Panc1 (cell line): ENCODE measurements around the gene HS2ST1. TPM values are rescaled to one million over a fixed set of nuclear protein-coding genes. Genes with fewer than 3 reads are reported as not detected.
"Not testable (repeated sequence)": the region's sequence is repeated elsewhere in the genome, so short reads cannot be mapped to it uniquely, and the experiment has no call there.

Experiments
- ATAC-seq: fragments of 200-7000 bp; cut with Tn5 transposase; 2 replicates; pipeline ENCODE4 v1.9.1; 2020; ENCODE audit warnings: mild to moderate bottlenecking, moderate library complexity
- BruUV-seq: library from RNA; stranded (reverse); fragments of 400-500 nt; replicated peaks from 2 replicates; lab custom pipeline; 2021; lab: Mats Ljungman, UMichigan
- CTCF ChIA-PET: fragments of 300-600 bp; sonication (Branson Sonifier 250); formaldehyde crosslinking; loops from one replicate; lab custom pipeline; 2022; ENCODE audit warnings: antibody characterized with exemption; lab: Charles Lee
- POLR2A ChIA-PET: fragments of 300-600 bp; sonication (Branson Sonifier 250); formaldehyde crosslinking; loops from one replicate; lab custom pipeline; 2022; ENCODE audit warnings: antibody characterized with exemption; lab: Charles Lee
- DNase-seq: peaks from one replicate; pipeline ENCODE4 v3.0.0-alpha.2; 2010; ENCODE audit warnings: low read depth, low spot score
- H3K27ac ChIP-seq: 2 replicates; pipeline ENCODE4 v1.5.1; 2011; ENCODE audit warnings: mild to moderate bottlenecking, low read length, inconsistent platforms
- H3K27me3 ChIP-seq: fragments of 200-500 bp; sonication (Bioruptor generic); 2 replicates; pipeline ENCODE4 v1.6.0; 2014; ENCODE audit warnings: low read length, inconsistent platforms; ENCODE audit not compliant: control insufficient read depth, insufficient read depth
- H3K36me3 ChIP-seq: fragments of 200-500 bp; sonication (Bioruptor generic); 2 replicates; pipeline ENCODE4 v1.5.1; 2014; ENCODE audit warnings: inconsistent platforms, mild to moderate bottlenecking, low read length, moderate library complexity; ENCODE audit not compliant: control insufficient read depth, insufficient read depth
- H3K4me1 ChIP-seq: 2 replicates; pipeline ENCODE4 v1.5.1; 2011; ENCODE audit warnings: inconsistent platforms, mild to moderate bottlenecking, low read length, moderate library complexity; ENCODE audit not compliant: control insufficient read depth, insufficient read depth
- H3K4me3 ChIP-seq, 2 experiments: 2 replicates each; pipeline ENCODE4 v1.5.1; 2011 to 2012; ENCODE audit warnings: low read depth in 2 of 2, low read length in 2 of 2, mild to moderate bottlenecking in 2 of 2, inconsistent platforms in 1 of 2, moderate library complexity in 1 of 2
- H3K9me3 ChIP-seq: fragments of 200-500 bp; sonication (Bioruptor generic); 2 replicates; pipeline ENCODE4 v1.5.1; 2014; ENCODE audit warnings: low read depth, mild to moderate bottlenecking, inconsistent platforms, low read length, moderate library complexity; ENCODE audit not compliant: control insufficient read depth, insufficient read depth
- POLR2AphosphoS5 ChIP-seq: IDR thresholded peaks from 2 replicates; pipeline ENCODE4 v1.6.1; 2012; ENCODE audit warnings: mild to moderate bottlenecking, low read depth, low read length, moderate library complexity
- SIN3A ChIP-seq: IDR thresholded peaks from 2 replicates; pipeline ENCODE4 v1.6.1; 2012; ENCODE audit warnings: low read depth, mild to moderate bottlenecking, low read length, moderate library complexity, borderline replicate concordance; ENCODE audit not compliant: insufficient read depth
- TCF7L2 ChIP-seq: IDR thresholded peaks from 2 replicates; pipeline ENCODE4 v1.6.1; 2011; ENCODE audit warnings: mild to moderate bottlenecking, low read depth, low read length, inconsistent platforms
- in situ Hi-C: cut with HindIII; loops from 2 replicates; pipeline ENCODE4 v1.10.0; 2016; ENCODE audit warnings: low sequenced_read_pairs, low pct_unique_long_range_greater_than_20kb
- intact Hi-C: fragments of 100-400 bp; cut with micrococcal nuclease; formaldehyde crosslinking; loops from one replicate; pipeline ENCODE4 v1.10.0; 2022; ENCODE audit not compliant: unreplicated experiment
- total RNA-seq: library from RNA; stranded (reverse); gene quantifications from one replicate; pipeline ENCODE4 v1.2.1, GENCODE V29; 2021; ENCODE audit not compliant: unreplicated experiment
- TF ChIP-seq, protein P1 (sequence below): fragments of 450-650 bp; IDR thresholded peaks from 2 replicates; pipeline ENCODE4 v1.5.1; 2017; ENCODE audit warnings: mild to moderate bottlenecking
- TF ChIP-seq, protein P2 (sequence below), 2 experiments: IDR thresholded peaks; 2 replicates each; pipeline ENCODE4 v1.6.1; 2011 to 2012; ENCODE audit warnings: low read depth in 2 of 2, control low read depth in 1 of 2, low read length in 1 of 2, mild to moderate bottlenecking in 1 of 2, moderate library complexity in 1 of 2; ENCODE audit not compliant: insufficient read depth in 1 of 2

HS2ST1 gene
- total RNA-seq, 1 experiment from 2014 or later, result 81.0 TPM

DNA sequence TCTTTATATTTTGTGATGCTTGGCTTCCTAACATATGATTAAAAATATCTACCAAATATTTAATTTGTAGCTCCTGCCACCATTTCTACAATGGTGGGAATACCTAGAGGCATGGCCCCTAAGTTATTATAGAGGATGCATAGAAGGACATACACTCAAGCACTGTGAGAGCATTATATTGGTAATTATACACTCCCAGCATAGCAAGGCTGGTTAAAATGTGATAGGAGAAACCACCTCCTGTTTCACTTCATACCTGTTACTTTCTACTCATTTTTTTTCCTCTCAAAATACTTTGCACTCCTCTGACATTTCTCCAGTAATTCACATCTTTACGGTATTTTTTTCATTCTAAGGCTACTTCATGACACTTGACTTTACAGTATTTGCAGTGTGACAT lies 92.9 kb downstream of the HS2ST1 start:
- no peak for ATAC-seq
- TF ChIP-seq POLR2AphosphoS5 (no peak), SIN3A (no peak), TCF7L2 (no peak)
- TF ChIP-seq, protein P1, sequence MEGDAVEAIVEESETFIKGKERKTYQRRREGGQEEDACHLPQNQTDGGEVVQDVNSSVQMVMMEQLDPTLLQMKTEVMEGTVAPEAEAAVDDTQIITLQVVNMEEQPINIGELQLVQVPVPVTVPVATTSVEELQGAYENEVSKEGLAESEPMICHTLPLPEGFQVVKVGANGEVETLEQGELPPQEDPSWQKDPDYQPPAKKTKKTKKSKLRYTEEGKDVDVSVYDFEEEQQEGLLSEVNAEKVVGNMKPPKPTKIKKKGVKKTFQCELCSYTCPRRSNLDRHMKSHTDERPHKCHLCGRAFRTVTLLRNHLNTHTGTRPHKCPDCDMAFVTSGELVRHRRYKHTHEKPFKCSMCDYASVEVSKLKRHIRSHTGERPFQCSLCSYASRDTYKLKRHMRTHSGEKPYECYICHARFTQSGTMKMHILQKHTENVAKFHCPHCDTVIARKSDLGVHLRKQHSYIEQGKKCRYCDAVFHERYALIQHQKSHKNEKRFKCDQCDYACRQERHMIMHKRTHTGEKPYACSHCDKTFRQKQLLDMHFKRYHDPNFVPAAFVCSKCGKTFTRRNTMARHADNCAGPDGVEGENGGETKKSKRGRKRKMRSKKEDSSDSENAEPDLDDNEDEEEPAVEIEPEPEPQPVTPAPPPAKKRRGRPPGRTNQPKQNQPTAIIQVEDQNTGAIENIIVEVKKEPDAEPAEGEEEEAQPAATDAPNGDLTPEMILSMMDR, result no peak
- TF ChIP-seq, protein P2, sequence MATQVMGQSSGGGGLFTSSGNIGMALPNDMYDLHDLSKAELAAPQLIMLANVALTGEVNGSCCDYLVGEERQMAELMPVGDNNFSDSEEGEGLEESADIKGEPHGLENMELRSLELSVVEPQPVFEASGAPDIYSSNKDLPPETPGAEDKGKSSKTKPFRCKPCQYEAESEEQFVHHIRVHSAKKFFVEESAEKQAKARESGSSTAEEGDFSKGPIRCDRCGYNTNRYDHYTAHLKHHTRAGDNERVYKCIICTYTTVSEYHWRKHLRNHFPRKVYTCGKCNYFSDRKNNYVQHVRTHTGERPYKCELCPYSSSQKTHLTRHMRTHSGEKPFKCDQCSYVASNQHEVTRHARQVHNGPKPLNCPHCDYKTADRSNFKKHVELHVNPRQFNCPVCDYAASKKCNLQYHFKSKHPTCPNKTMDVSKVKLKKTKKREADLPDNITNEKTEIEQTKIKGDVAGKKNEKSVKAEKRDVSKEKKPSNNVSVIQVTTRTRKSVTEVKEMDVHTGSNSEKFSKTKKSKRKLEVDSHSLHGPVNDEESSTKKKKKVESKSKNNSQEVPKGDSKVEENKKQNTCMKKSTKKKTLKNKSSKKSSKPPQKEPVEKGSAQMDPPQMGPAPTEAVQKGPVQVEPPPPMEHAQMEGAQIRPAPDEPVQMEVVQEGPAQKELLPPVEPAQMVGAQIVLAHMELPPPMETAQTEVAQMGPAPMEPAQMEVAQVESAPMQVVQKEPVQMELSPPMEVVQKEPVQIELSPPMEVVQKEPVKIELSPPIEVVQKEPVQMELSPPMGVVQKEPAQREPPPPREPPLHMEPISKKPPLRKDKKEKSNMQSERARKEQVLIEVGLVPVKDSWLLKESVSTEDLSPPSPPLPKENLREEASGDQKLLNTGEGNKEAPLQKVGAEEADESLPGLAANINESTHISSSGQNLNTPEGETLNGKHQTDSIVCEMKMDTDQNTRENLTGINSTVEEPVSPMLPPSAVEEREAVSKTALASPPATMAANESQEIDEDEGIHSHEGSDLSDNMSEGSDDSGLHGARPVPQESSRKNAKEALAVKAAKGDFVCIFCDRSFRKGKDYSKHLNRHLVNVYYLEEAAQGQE (IDR thresholded peaks at IDR 0.05; ENCODE audit: insufficient read depth in 1 of 2, low read depth in 2 of 2, low read length in 1 of 2), result no peak
- no TSS peak for BruUV-seq
- ChIA-PET CTCF (no interaction called here), POLR2A (no interaction called here)
- H3K4me3 ChIP-seq, result no peak overlapping the region
- no peaks in the 10 kb centered on the region for H3K36me3 ChIP-seq
- in situ Hi-C loops, result no loop called here
- intact Hi-C loops, result no loop called here
- H3K4me1 ChIP-seq, result no peaks in the 10 kb centered on the region
- DNase-seq, result no peak
- no peaks in the 10 kb centered on the region for H3K9me3 ChIP-seq
- no peaks in the 10 kb centered on the region for H3K27me3 ChIP-seq
- no peak overlapping the region for H3K27ac ChIP-seq

DNA sequence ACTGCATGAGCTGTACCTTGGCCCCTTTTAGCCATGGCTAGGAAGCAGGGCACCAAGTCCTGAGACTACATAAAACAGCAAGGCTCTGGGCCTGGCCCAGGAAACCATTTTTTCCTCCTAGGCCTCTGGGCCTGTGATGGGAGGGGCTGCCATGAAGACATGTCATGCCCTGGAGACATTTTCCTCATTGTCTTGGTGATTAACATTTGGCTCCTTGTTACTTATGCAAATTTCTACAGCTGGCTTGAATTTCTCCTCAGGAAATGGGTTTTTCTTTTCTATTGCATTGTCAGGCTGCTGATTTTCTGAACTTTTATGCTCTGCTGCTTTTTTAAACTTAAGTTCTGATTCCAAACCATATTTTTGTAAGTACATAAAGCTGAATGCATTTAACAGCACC lies 99.0 kb downstream of the HS2ST1 start:
- POLR2A ChIA-PET, in situ Hi-C loops, ATAC-seq: not testable (repeated sequence)

DNA sequence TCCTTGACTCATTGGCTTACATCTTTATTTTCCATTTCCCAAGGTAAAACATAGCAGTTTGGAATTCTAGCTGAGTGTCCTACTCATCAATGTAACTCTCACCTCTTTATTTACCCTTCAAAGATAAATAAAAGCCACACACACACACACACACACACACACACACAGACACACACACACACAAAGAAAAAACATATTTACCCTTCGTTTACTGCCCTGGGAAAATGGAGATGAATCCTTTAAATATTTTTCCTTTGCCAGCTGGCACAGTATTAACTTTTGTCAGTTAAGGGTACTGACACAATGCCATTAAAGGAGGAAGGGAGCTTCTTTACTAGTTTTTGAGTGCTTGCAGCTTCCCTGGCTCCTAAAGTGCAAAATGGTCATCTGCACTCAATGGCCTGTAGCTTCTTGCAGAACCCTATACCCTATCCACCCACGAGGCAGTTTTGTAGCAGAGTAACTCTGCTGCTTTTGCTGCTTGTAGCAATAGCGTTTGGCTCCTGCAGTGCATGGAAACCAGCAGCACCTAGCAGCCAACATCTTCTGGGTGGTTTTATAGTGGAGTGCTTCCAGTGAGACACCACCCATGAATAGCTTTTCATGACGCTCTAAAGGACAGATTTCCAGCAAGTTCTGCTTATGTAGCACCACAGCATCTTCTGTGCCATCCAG lies 103.7 kb downstream of the HS2ST1 start:
- POLR2A ChIA-PET, result interaction anchor here (0.6 kb wide), 1 partner anchor 14 kb away, joined by 3 read pairs; no protein-coding TSS in a partner anchor
- Histone ChIP-seq H3K4me3 (no peak overlapping the region), H3K36me3 (no peaks in the 10 kb centered on the region), H3K27me3 (no peaks in the 10 kb centered on the region), H3K9me3 (peaks cover 1% of the 10 kb centered on the region; the same call in 1 of the 2 replicates), H3K4me1 (peaks cover 7% of the 10 kb centered on the region), H3K27ac (no peak overlapping the region)
- no peak for TF ChIP-seq POLR2AphosphoS5
- TF ChIP-seq, protein P2 (IDR thresholded peaks at IDR 0.05; ENCODE audit: insufficient read depth in 1 of 2, low read depth in 2 of 2, low read length in 1 of 2), result no peak
- TF ChIP-seq SIN3A, result no peak
- TF ChIP-seq TCF7L2, result no peak
- TF ChIP-seq, protein P1, result no peak
- no peak for DNase-seq
- BruUV-seq, result no TSS peak
- no peak for ATAC-seq
- in situ Hi-C loops (no loop called here), intact Hi-C loops (no loop called here)
- CTCF ChIA-PET, result no interaction called here

More for the DNA sequence above, 99.0 kb downstream of the HS2ST1 start:
- H3K27me3 ChIP-seq, BruUV-seq, H3K4me1 ChIP-seq, H3K27ac ChIP-seq, H3K4me3 ChIP-seq, H3K36me3 ChIP-seq, DNase-seq, intact Hi-C loops, CTCF ChIA-PET, H3K9me3 ChIP-seq: not testable (repeated sequence)
